Peyer's patch (tissue), 4 donors: ENCODE measurements around the gene ZBTB33.

Experiments
- CTCF ChIP-seq, 6 experiments: fragments of 450-650 bp in 4 of 6; fragments of 200-600 bp in 2 of 6; sonication (generic) in 1 of 6; IDR thresholded peaks; one replicate each; pipeline ENCODE4 v1.5.1; 2017 to 2019; ENCODE audit warnings: antibody characterized with exemption in 6 of 6, mild to moderate bottlenecking in 3 of 6, moderate library complexity in 1 of 6
- POLR2A ChIP-seq, 2 donors: fragments of 450-650 bp; IDR thresholded peaks; one replicate each; pipeline ENCODE4 v1.5.1; 2017; ENCODE audit warnings: antibody characterized with exemption in 2 of 2, mild to moderate bottlenecking in 2 of 2, moderate library complexity in 2 of 2

- TF ChIP-seq CTCF (IDR thresholded peaks at IDR 0.05) (no peak), POLR2A (IDR thresholded peaks at IDR 0.05) (no peak)
These were observed 50.9 kb downstream of the ZBTB33 start for GRCh38 chrX:120301497-120301896.
